Heart right ventricle (tissue), 16 donors: ENCODE results near the gene COLEC11. TPM values are rescaled to one million over a fixed set of nuclear protein-coding genes. Genes with fewer than 3 reads are reported as not detected.
"Not testable (repeated sequence)": the region's sequence is repeated elsewhere in the genome, so short reads cannot be mapped to it uniquely, and the experiment has no call there.

Source experiments
- ATAC-seq, 8 donors: fragments of 200-7000 bp; cut with Tn5 transposase; one replicate each; pipeline ENCODE4 v1.9.1; 2020; ENCODE audit warnings: mild to moderate bottlenecking in 8 of 8, moderate library complexity in 8 of 8, moderate number of reproducible peaks in 1 of 8
- DNase-seq, 2 donors: peaks; one replicate each; pipeline ENCODE4 v3.0.0-alpha.2; 2020
- H3K27ac ChIP-seq, 10 donors: fragments of 200-600 bp; sonication (generic) in 2 of 10; one replicate each; pipeline versions ENCODE4 v1.5.0 to v1.8.0; 2020 to 2022; ENCODE audit warnings: mild to moderate bottlenecking in 3 of 10
- H3K27me3 ChIP-seq, 7 donors: fragments of 200-600 bp; one replicate each; pipeline ENCODE4 v1.8.0; 2021 to 2022; ENCODE audit warnings: mild to moderate bottlenecking in 2 of 7
- H3K36me3 ChIP-seq, 9 donors: fragments of 200-600 bp; sonication (generic) in 1 of 9; one replicate each; pipeline versions ENCODE4 v1.5.0 to v1.8.0; 2020 to 2022; ENCODE audit warnings: mild to moderate bottlenecking in 2 of 9
- H3K4me1 ChIP-seq, 9 donors: fragments of 200-600 bp; sonication (generic) in 1 of 9; one replicate each; pipeline versions ENCODE4 v1.5.0 to v1.8.0; 2020 to 2022; ENCODE audit warnings: mild to moderate bottlenecking in 4 of 9
- H3K4me3 ChIP-seq, 10 donors: fragments of 200-600 bp; sonication (generic) in 2 of 10; one replicate each; pipeline versions ENCODE4 v1.5.0 to v1.8.0; 2020 to 2022; ENCODE audit warnings: mild to moderate bottlenecking in 7 of 10, moderate library complexity in 2 of 10
- H3K9me3 ChIP-seq, 11 donors: fragments of 200-600 bp in 10 of 11; sonication (generic) in 2 of 11; one replicate each; pipeline versions ENCODE4 v1.5.0 to v1.8.0; 2013 to 2022; ENCODE audit warnings: mild to moderate bottlenecking in 2 of 11, control low read depth in 1 of 11, moderate library complexity in 1 of 11
- CTCF ChIP-seq, 9 donors: fragments of 200-600 bp; sonication (generic) in 2 of 9; IDR thresholded peaks; one replicate each; pipeline versions ENCODE4 v1.5.0 to v1.8.0; 2021 to 2022; ENCODE audit warnings: antibody characterized with exemption in 9 of 9, mild to moderate bottlenecking in 5 of 9, moderate library complexity in 1 of 9
- WGBS, 2 donors: extraction: QIAGEN DNeasy Blood & Tissue Kit; methylation state at CpG; one replicate each; pipeline ENCODE4 v1.1.7; 2013; ENCODE audit warnings: inconsistent platforms in 1 of 2; 5-methylcytosine and 5-hydroxymethylcytosine counted together
- intact Hi-C, 10 donors: fragments of 100-400 bp; cut with DNase I; formaldehyde crosslinking; loops; one replicate each; pipeline versions ENCODE4 v1.11.1 to v1.14.2; 2022
- polyA plus RNA-seq, 2 donors: library from polyadenylated mRNA; stranded (reverse); fragments of 200-250 nt; gene quantifications; one replicate each; pipeline ENCODE4 v1.2.3, GENCODE V29; 2013
- total RNA-seq, 10 donors: library from RNA; stranded (reverse); fragmentation: NEBNext Ultra II Directional in 3 of 10; extraction: Animal tissue kit (Norgen Biotek cat#: 25700) in 3 of 10; gene quantifications; one replicate each; pipeline versions ENCODE4 v1.2.1 to v1.2.4, GENCODE V29; 2021 to 2023
- donor health status: Arrhythmogenic right ventricular cardiomyopathy.
- donor health status: ischemic (EF 13 %, LVEDD 7.1; RV severe dilation, severe dysfunction).
- donor health status: healthy with polysubstance abuse.
- donor health status: DM: no; HTN: yes; CAD: no.
- donor health status: DM: no; HTN: no; CAD: no.
- donor health status: ischemic (EF 25% LVEDD 6.9; RV normal size, moderate dysfunction).
- donor health status: ischemic (EF 25% LVEDD 5.7; RV mildly dilated, moderate dysfunction).
- donor health status: healthy.
- donor health status: DM: yes; HTN: yes; CAD: no.
- donor health status: Ischemic cardiomyopathy.
- donor health status: ischemic (EF 35%, LVEDD 5.7; RV mildly dilated, moderate dysfunction).
- donor health status: nonischemic (EF 11% LVEDD 7.7; RV severe dilation, severe dysfunction).
- donor health status: DM: yes; HTN: yes; CAD: no.
- donor health status: PGD.
- donor health status: ischemic (EF 29% LVEDD 5.4; RV normal size, mild dysfunction).
- donor health status: nonischemic (EF 23%, LVEDD 6.1; RV moderate dilation, normal function).

The COLEC11 gene
- total and polyA plus RNA-seq, 12 donors = 2.0 to 26.7 (median 5.2) TPM

- no peak for TF ChIP-seq CTCF (IDR thresholded peaks at IDR 0.05)
- Histone ChIP-seq H3K27me3 (no peaks in the 10 kb centered on the region), H3K9me3 (peaks cover 0 to 4% (median 0%) of the 10 kb centered on the region in 11 donors), H3K27ac (peak within 1 kb of the TSS in 8 of 10 donors; percentile 1 to 80 (median 64)), H3K36me3 (no peaks in the 10 kb centered on the region), H3K4me1 (peaks cover 0 to 32% (median 12%) of the 10 kb centered on the region in 9 donors), H3K4me3 (no peak within 1 kb of the TSS)
- no peak for DNase-seq
- intact Hi-C loops = loop anchor here in 4 of 10 donors (5.0 to 10.0 kb wide), 5 partner anchors 73 to 1533 kb away; partner anchors contain the start of gene RPS7 (in 2 of the 4)
- 76 to 84% methylated on average over 7 of the region's 7 CpGs for WGBS, 2 donors
- ATAC-seq = no peak
These were observed 63.0 kb downstream of the COLEC11 start, which contains the start of gene ALLC for GRCh38 chr2:3657881-3658280. Gene ALLC, plus strand, starts transcription at chr2:3658200. Its CDS starts 12,958 bp downstream, at chr2:3671158.

- Histone ChIP-seq H3K9me3 (no peaks in the 10 kb centered on the region), H3K4me3 (no peak overlapping the region), H3K36me3 (no peaks in the 10 kb centered on the region), H3K4me1 (peaks cover 0 to 32% (median 12%) of the 10 kb centered on the region in 9 donors), H3K27me3 (no peaks in the 10 kb centered on the region), H3K27ac (peak overlapping the region; percentile 1 to 80 (median 53))
- ATAC-seq (peak; percentile 65 to 90 (median 80)), DNase-seq (peak; percentile 54 to 66)
- intact Hi-C loops = loop anchor here in 4 of 10 donors (5.0 to 10.0 kb wide), 5 partner anchors 75 to 1535 kb away; partner anchors contain the start of gene RPS7 (in 2 of the 4)
- no peak for TF ChIP-seq CTCF (IDR thresholded peaks at IDR 0.05)
- 60 to 65% methylated on average over 26 of the region's 26 CpGs for WGBS, 2 donors
These were observed 64.8 kb downstream of the COLEC11 start for GRCh38 chr2:3659447-3660432.

- peaks cover 0 to 32% (median 12%) of the 10 kb centered on the region in 9 donors for H3K4me1 ChIP-seq
- H3K36me3 ChIP-seq, H3K27ac ChIP-seq, H3K27me3 ChIP-seq, DNase-seq, H3K9me3 ChIP-seq, ATAC-seq, intact Hi-C loops, H3K4me3 ChIP-seq: not testable (repeated sequence)
- 85 to 93% methylated on average over 7 of the region's 7 CpGs for WGBS, 2 donors
These were observed 65.7 kb downstream of the COLEC11 start for GRCh38 chr2:3660640-3661039.

- H3K4me3 ChIP-seq = no peak overlapping the region
- no peaks in the 10 kb centered on the region for H3K9me3 ChIP-seq
- intact Hi-C loops = no loop called here
- H3K27ac ChIP-seq = no peak overlapping the region
- H3K27me3 ChIP-seq = peaks cover 0 to 7% (median 0%) of the 10 kb centered on the region in 7 donors
- no peaks in the 10 kb centered on the region for H3K36me3 ChIP-seq
- DNase-seq = no peak
- peaks cover 0 to 32% (median 12%) of the 10 kb centered on the region in 9 donors for H3K4me1 ChIP-seq
- no peak for TF ChIP-seq CTCF (IDR thresholded peaks at IDR 0.05)
- no peak for ATAC-seq
- 88% methylated on average over 3 of the region's 3 CpGs for WGBS, 2 donors
These were observed 66.3 kb downstream of the COLEC11 start for GRCh38 chr2:3661149-3661660.
